Measurements from ENCODE around the gene SLC7A7. TPM values are rescaled to one million over a fixed set of nuclear protein-coding genes. Genes with fewer than 3 reads are reported as not detected.
A peak's percentile ranks its signal among the peaks of the same experiment; 100 is the strongest.
"Not testable (repeated sequence)": the region's sequence is repeated elsewhere in the genome, so short reads cannot be mapped to it uniquely, and the experiment has no call there.

The SLC7A7 gene
- total and polyA plus RNA-seq, 5 donors from 2014 or later = 0.21 to 0.61 (median 0.50) TPM; not detected in 1

- H3K9me3 Mint-ChIP-seq = no peaks in the 10 kb centered on the region
- DNase-seq = no peak
- peaks cover 0 to 8% (median 2%) of the 10 kb centered on the region in 4 donors for H3K4me1 Mint-ChIP-seq
- no peak for ATAC-seq (ENCODE audit: low read depth in 2 of 2)
- H3K27ac ChIP-seq (ENCODE audit: insufficient read depth, low read length, poor library complexity, severe bottlenecking) = no peak overlapping the region
- no peak overlapping the region for H3K4me3 Mint-ChIP-seq
- H3K4me3 ChIP-seq (ENCODE audit: low read depth, low read length) = no peak overlapping the region
- H3K27ac Mint-ChIP-seq = no peak overlapping the region
- H3K27me3 ChIP-seq (ENCODE audit: control insufficient read depth, insufficient read depth, low read length) = no peaks in the 10 kb centered on the region
- H3K27me3 Mint-ChIP-seq = peaks cover 39% of the 10 kb centered on the region
- H3K36me3 Mint-ChIP-seq = no peaks in the 10 kb centered on the region
- no peaks in the 10 kb centered on the region for H3K4me1 ChIP-seq (ENCODE audit: control insufficient read depth, insufficient read depth, low read length, poor library complexity, severe bottlenecking)
- H3K36me3 ChIP-seq (ENCODE audit: control insufficient read depth, insufficient read depth, low read length) = no peaks in the 10 kb centered on the region
- no peaks in the 10 kb centered on the region for H3K9me3 ChIP-seq (ENCODE audit: control insufficient read depth in 2 of 2, low read length in 2 of 2)
Measured at GRCh38 chr14:22748631-22749068, 66.6 kb downstream of the SLC7A7 start.

- H3K4me3 Mint-ChIP-seq = no peak overlapping the region
- DNase-seq (no peak), ATAC-seq (ENCODE audit: low read depth in 2 of 2) (no peak)
- no peaks in the 10 kb centered on the region for H3K9me3 ChIP-seq (ENCODE audit: control insufficient read depth in 2 of 2, low read length in 2 of 2)
- no peaks in the 10 kb centered on the region for H3K4me1 ChIP-seq (ENCODE audit: control insufficient read depth, insufficient read depth, low read length, poor library complexity, severe bottlenecking)
- H3K36me3 ChIP-seq (ENCODE audit: control insufficient read depth, insufficient read depth, low read length) = no peaks in the 10 kb centered on the region
- H3K9me3 Mint-ChIP-seq = no peaks in the 10 kb centered on the region
- H3K27ac ChIP-seq (ENCODE audit: insufficient read depth, low read length, poor library complexity, severe bottlenecking) = no peak overlapping the region
- H3K36me3 Mint-ChIP-seq = no peaks in the 10 kb centered on the region
- no peak overlapping the region for H3K4me3 ChIP-seq (ENCODE audit: low read depth, low read length)
- H3K27me3 Mint-ChIP-seq = peaks cover 39% of the 10 kb centered on the region
- H3K4me1 Mint-ChIP-seq = peaks cover 0 to 8% (median 2%) of the 10 kb centered on the region in 4 donors
- no peak overlapping the region for H3K27ac Mint-ChIP-seq
- H3K27me3 ChIP-seq (ENCODE audit: control insufficient read depth, insufficient read depth, low read length) = no peaks in the 10 kb centered on the region
Measured at GRCh38 chr14:22748206-22748605, 67.0 kb downstream of the SLC7A7 start.

DNA sequence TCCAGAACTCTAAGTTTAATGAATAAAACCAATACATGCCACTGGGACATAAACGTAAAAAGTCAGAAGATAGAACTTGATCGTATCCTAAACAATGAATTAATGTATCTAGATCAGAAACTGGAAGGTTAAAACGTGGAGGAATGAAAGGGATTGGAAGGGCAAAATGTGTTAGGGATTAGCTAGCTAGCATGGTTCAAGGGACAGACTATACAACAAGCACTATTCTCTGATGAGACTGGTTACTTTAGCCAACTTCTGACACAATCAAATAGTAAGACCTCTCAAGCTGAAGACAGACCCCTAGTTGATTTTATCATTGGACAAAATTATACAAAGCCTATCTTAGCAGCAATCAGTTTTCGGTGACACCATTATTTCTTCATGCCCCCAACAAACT is 67.5 kb downstream of the SLC7A7 start:
- Histone ChIP-seq H3K36me3 (ENCODE audit: control insufficient read depth, insufficient read depth, low read length) (no peaks in the 10 kb centered on the region), H3K27ac (ENCODE audit: insufficient read depth, low read length, poor library complexity, severe bottlenecking) (no peak overlapping the region), H3K4me1 (ENCODE audit: control insufficient read depth, insufficient read depth, low read length, poor library complexity, severe bottlenecking) (no peaks in the 10 kb centered on the region), H3K9me3 (ENCODE audit: control insufficient read depth in 2 of 2, low read length in 2 of 2) (no peaks in the 10 kb centered on the region), H3K27me3 (ENCODE audit: control insufficient read depth, insufficient read depth, low read length) (no peaks in the 10 kb centered on the region), H3K4me3 (ENCODE audit: low read depth, low read length) (no peak overlapping the region)
- no peak for ATAC-seq (ENCODE audit: low read depth in 2 of 2)
- no peak overlapping the region for H3K4me3 Mint-ChIP-seq
- H3K27me3 Mint-ChIP-seq = peaks cover 38% of the 10 kb centered on the region
- H3K4me1 Mint-ChIP-seq = peaks cover 0 to 8% (median 2%) of the 10 kb centered on the region in 4 donors
- no peaks in the 10 kb centered on the region for H3K36me3 Mint-ChIP-seq
- no peak overlapping the region for H3K27ac Mint-ChIP-seq
- DNase-seq = no peak
- H3K9me3 Mint-ChIP-seq = no peaks in the 10 kb centered on the region

GRCh38 chr14:22740020-22740419 is 75.2 kb downstream of the SLC7A7 start:
- Histone ChIP-seq H3K27ac (ENCODE audit: insufficient read depth, low read length, poor library complexity, severe bottlenecking) (no peak overlapping the region), H3K9me3 (ENCODE audit: control insufficient read depth in 2 of 2, low read length in 2 of 2) (no peaks in the 10 kb centered on the region), H3K27me3 (ENCODE audit: control insufficient read depth, insufficient read depth, low read length) (peaks cover 3% of the 10 kb centered on the region), H3K4me3 (ENCODE audit: low read depth, low read length) (no peak overlapping the region), H3K36me3 (ENCODE audit: control insufficient read depth, insufficient read depth, low read length) (no peaks in the 10 kb centered on the region), H3K4me1 (ENCODE audit: control insufficient read depth, insufficient read depth, low read length, poor library complexity, severe bottlenecking) (no peaks in the 10 kb centered on the region)
- Mint-ChIP-seq H3K9me3 (peaks cover 0 to 2% (median 0%) of the 10 kb centered on the region in 7 donors), H3K36me3 (no peaks in the 10 kb centered on the region), H3K4me1 (peaks cover 0 to 4% (median 0%) of the 10 kb centered on the region in 4 donors), H3K27me3 (peaks cover 13% of the 10 kb centered on the region), H3K4me3 (no peak overlapping the region), H3K27ac (no peak overlapping the region)
- DNase-seq (no peak), ATAC-seq (ENCODE audit: low read depth in 2 of 2) (no peak)

GRCh38 chr14:22739423-22739822 is 75.8 kb downstream of the SLC7A7 start:
- Histone ChIP-seq H3K27ac (ENCODE audit: insufficient read depth, low read length, poor library complexity, severe bottlenecking) (no peak overlapping the region), H3K4me1 (ENCODE audit: control insufficient read depth, insufficient read depth, low read length, poor library complexity, severe bottlenecking) (no peaks in the 10 kb centered on the region), H3K4me3 (ENCODE audit: low read depth, low read length) (no peak overlapping the region), H3K27me3 (ENCODE audit: control insufficient read depth, insufficient read depth, low read length) (peaks cover 3% of the 10 kb centered on the region), H3K9me3 (ENCODE audit: control insufficient read depth in 2 of 2, low read length in 2 of 2) (no peaks in the 10 kb centered on the region), H3K36me3 (ENCODE audit: control insufficient read depth, insufficient read depth, low read length) (no peaks in the 10 kb centered on the region)
- Mint-ChIP-seq H3K4me3 (no peak overlapping the region), H3K27ac (no peak overlapping the region), H3K36me3 (no peaks in the 10 kb centered on the region), H3K9me3 (peaks cover 0 to 2% (median 0%) of the 10 kb centered on the region in 7 donors), H3K4me1 (peaks cover 0 to 4% (median 0%) of the 10 kb centered on the region in 4 donors), H3K27me3 (peaks cover 13% of the 10 kb centered on the region)
- ATAC-seq (ENCODE audit: low read depth in 2 of 2) (no peak), DNase-seq (no peak)

DNA sequence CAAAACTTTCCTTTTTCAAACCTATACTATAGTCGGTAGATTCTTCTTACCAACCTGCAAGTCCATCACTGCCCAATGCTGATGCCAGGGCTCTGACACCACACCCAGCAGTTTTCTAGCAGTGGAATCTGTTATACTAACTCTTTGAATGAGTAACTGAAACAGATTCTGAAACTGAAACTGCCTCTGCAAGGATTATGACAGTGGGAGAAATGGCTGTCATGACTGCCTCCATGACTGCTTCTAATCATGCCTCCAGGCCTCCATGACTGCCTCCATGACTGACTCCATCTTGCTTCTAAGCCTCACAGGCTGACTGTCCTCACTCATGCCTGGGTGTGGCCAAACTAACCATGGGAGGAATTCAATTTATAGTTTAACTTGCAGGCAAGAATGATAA is 78.2 kb downstream of the SLC7A7 start:
- H3K36me3 ChIP-seq (ENCODE audit: control insufficient read depth, insufficient read depth, low read length) = no peaks in the 10 kb centered on the region
- Mint-ChIP-seq H3K4me1 (peaks cover 0 to 4% (median 0%) of the 10 kb centered on the region in 4 donors), H3K27me3 (peaks cover 6% of the 10 kb centered on the region), H3K4me3 (no peak overlapping the region), H3K27ac (peak overlapping the region in 1 of 3 donors; percentile 38), H3K9me3 (peaks cover 0 to 2% (median 0%) of the 10 kb centered on the region in 7 donors), H3K36me3 (no peaks in the 10 kb centered on the region)
- H3K27ac ChIP-seq (ENCODE audit: insufficient read depth, low read length, poor library complexity, severe bottlenecking) = no peak overlapping the region
- peaks cover under 1% of the 10 kb centered on the region for H3K27me3 ChIP-seq (ENCODE audit: control insufficient read depth, insufficient read depth, low read length)
- no peaks in the 10 kb centered on the region for H3K9me3 ChIP-seq (ENCODE audit: control insufficient read depth in 2 of 2, low read length in 2 of 2)
- DNase-seq = peak in 1 of 3 donors; percentile 77
- peak in 1 of 2 donors; percentile 20 for ATAC-seq (ENCODE audit: low read depth in 2 of 2)
- H3K4me3 ChIP-seq (ENCODE audit: low read depth, low read length) = no peak overlapping the region
- H3K4me1 ChIP-seq (ENCODE audit: control insufficient read depth, insufficient read depth, low read length, poor library complexity, severe bottlenecking) = no peaks in the 10 kb centered on the region

DNA sequence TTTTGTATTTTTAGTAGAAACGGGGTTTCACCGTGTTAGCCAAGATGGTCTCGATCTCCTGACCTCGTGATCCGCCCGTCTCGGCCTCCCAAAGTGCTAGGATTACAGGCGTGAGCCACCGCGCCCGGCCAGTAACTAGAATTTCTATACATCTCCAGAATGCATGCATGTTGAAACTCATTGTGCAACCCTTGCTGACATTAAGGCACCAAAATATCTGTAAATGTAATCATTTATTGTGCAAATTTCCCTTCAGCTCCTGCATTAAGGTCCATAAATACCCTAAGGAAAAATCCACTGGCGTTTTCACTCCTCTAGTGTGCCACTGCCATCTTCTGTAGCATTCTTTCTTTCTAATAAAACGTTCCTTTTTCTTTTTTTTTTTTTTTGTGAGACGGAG is 78.9 kb downstream of the SLC7A7 start:
- H3K4me3 Mint-ChIP-seq; H3K4me1 Mint-ChIP-seq; H3K36me3 Mint-ChIP-seq; H3K27ac Mint-ChIP-seq; H3K4me3 ChIP-seq (ENCODE audit: low read depth, low read length); H3K9me3 ChIP-seq (ENCODE audit: control insufficient read depth in 2 of 2, low read length in 2 of 2); H3K27me3 ChIP-seq (ENCODE audit: control insufficient read depth, insufficient read depth, low read length); H3K9me3 Mint-ChIP-seq; DNase-seq; H3K27ac ChIP-seq (ENCODE audit: insufficient read depth, low read length, poor library complexity, severe bottlenecking); ATAC-seq (ENCODE audit: low read depth in 2 of 2); H3K4me1 ChIP-seq (ENCODE audit: control insufficient read depth, insufficient read depth, low read length, poor library complexity, severe bottlenecking); H3K36me3 ChIP-seq (ENCODE audit: control insufficient read depth, insufficient read depth, low read length): not testable (repeated sequence)
- peaks cover 12% of the 10 kb centered on the region for H3K27me3 Mint-ChIP-seq

- H3K27me3 ChIP-seq (ENCODE audit: control insufficient read depth, insufficient read depth, low read length) = no peaks in the 10 kb centered on the region
- no peaks in the 10 kb centered on the region for H3K36me3 ChIP-seq (ENCODE audit: control insufficient read depth, insufficient read depth, low read length)
- DNase-seq = no peak
- no peaks in the 10 kb centered on the region for H3K36me3 Mint-ChIP-seq
- no peak overlapping the region for H3K4me3 Mint-ChIP-seq
- H3K4me1 ChIP-seq (ENCODE audit: control insufficient read depth, insufficient read depth, low read length, poor library complexity, severe bottlenecking) = no peaks in the 10 kb centered on the region
- peaks cover 0 to 4% (median 0%) of the 10 kb centered on the region in 4 donors for H3K4me1 Mint-ChIP-seq
- H3K27ac Mint-ChIP-seq = no peak overlapping the region
- H3K27ac ChIP-seq (ENCODE audit: insufficient read depth, low read length, poor library complexity, severe bottlenecking) = no peak overlapping the region
- H3K9me3 ChIP-seq (ENCODE audit: control insufficient read depth in 2 of 2, low read length in 2 of 2) = no peaks in the 10 kb centered on the region
- peaks cover 0 to 2% (median 0%) of the 10 kb centered on the region in 7 donors for H3K9me3 Mint-ChIP-seq
- no peak overlapping the region for H3K4me3 ChIP-seq (ENCODE audit: low read depth, low read length)
- H3K27me3 Mint-ChIP-seq = peaks cover 14% of the 10 kb centered on the region
- ATAC-seq (ENCODE audit: low read depth in 2 of 2) = no peak
Measured at GRCh38 chr14:22735096-22735495, 80.1 kb downstream of the SLC7A7 start.
